Retina (tissue), 1 donor: Measurements from ENCODE around the gene CFAP99.
A peak's percentile ranks its signal among the peaks of the same experiment; 100 is the strongest.

Experiments
- DNase-seq: peaks from one replicate; pipeline ENCODE4 v3.0.0-alpha.2; 2016

Gene CFAP99

DNA sequence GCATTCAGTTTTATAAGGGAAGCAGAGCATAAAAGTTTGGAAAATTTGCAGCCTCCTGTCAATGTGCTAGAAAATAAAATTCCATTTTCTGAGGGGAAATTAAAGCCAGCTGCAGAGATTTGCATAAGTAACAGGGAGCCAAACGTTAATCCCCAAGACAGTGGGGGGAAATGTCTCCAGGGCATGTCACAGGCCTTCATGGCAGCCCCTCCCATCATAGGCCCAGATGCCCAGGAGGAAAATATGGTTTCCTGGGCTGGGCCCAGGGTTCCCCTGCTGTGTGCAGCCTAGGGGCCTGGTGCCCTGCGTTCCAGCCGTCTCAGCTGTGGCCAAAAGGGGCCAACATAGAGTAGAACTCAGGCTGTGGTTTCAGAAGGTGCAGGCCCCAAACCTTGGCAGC, 59.5 kb downstream of the CFAP99 start:
- no peak for DNase-seq

DNA sequence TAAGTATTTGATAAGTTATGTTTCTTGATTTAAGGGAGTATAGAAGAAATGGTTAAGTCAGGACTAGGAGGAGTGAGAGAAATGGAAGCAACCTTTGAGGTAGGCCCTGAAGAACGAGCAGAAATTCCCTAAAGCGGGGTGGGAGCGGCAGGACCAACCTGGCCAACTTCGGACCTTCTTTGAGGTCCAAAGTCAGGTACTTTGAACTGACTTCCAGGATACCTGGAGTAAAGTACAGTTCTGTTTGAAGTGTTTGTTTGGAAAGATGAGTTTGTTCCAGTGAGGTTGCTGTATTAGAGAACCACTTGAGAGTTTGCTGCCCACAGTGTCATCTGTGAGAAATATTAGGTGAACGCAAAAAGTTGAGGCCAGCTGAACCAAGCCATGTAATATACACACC, 61.9 kb downstream of the CFAP99 start:
- DNase-seq = no peak

DNA sequence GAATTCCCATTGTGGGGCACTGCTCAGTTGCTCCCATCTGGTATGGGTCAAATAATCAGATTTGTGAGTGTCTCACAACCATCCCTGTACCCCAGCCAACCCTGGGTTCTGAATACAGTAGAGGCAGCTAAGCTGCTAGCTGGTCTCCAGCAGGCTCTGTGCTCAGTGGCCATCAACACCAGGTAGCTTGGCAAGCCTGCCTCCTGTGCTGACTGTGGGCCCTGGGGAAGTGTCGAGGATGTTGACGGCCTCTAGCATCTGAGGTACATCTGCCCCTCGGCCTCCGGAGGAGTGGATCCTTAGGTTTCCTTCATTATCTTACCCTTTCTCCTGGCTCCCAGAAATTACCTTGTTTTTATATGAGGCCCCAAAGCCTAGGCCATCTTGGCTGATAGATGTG, 63.4 kb downstream of the CFAP99 start:
- DNase-seq = no peak

- no peak for DNase-seq
Measured at GRCh38 chr4:2482693-2483092, 63.9 kb downstream of the CFAP99 start.

DNA sequence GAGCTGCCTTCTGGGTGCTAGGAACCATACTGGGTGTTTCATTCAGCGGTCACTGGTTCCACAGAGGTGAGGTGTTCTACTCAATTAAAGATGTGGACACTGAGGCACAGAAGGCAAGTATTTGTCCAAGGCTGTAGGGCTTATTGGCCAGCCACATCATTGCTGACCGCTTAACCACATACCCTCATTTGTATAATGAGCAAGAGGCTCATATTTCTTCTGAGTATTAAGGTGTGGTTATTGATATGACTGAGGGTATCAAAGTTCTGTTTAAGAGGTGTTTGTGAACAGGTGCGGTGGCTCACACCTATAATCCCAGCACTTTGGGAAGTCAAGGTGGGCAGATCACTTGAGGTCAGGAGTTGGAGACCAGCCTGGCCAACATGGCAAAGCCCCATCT, 64.5 kb downstream of the CFAP99 start:
- DNase-seq = no peak

GRCh38 chr4:2484185-2484584, 65.4 kb downstream of the CFAP99 start:
- DNase-seq = no peak

GRCh38 chr4:2484993-2485392, 66.2 kb downstream of the CFAP99 start:
- peak; percentile 7 for DNase-seq

GRCh38 chr4:2485956-2486355, 67.2 kb downstream of the CFAP99 start:
- DNase-seq = no peak

DNA sequence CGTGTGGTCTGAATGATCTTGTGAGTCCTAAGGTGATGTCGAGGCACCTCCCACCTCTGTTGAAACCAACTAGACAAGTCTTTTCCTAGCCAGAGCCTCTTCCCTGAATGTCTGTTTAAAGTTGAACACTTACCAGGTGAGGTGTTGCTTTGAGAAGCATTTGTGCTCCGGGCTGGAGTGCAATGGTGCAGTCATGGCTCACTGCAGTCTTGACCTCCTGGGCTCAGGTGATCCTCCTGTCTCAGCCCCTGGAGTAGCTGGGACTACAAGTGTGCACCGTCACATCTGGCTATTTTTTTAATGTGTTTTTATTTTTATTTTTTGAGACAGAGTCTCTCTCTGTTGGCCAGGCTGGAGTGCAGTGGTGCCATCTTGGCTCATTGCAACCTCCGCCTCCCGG, 68.2 kb downstream of the CFAP99 start:
- no peak for DNase-seq

GRCh38 chr4:2487632-2488031, 68.9 kb downstream of the CFAP99 start:
- DNase-seq = no peak

GRCh38 chr4:2489081-2489805, 70.5 kb downstream of the CFAP99 start:
- no peak for DNase-seq

- DNase-seq = no peak
Measured at GRCh38 chr4:2489841-2490552, 71.2 kb downstream of the CFAP99 start.

- no peak for DNase-seq
Measured at GRCh38 chr4:2492970-2493369, 74.2 kb downstream of the CFAP99 start.

DNA sequence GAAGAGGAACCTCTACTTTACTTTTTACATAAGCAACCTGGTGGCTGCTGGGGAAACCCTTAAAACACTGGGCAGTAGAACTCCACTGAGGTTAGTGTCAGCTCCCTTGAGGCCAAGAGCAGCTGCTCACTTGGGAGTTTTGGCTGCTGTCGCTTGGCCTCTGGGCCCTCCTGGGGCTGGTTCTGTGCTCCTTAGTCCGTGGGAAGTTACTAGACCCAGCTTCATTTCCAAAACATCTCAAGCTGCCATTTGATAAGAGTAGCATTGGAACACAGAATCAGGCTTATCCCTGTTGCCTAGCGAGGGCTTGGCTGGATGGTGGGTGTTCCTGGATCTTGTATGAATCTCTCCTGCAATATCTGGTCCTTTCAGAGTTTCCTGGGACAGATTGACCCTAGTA, 76.2 kb downstream of the CFAP99 start:
- DNase-seq = no peak

- no peak for DNase-seq
Measured at GRCh38 chr4:2497324-2497723, 78.6 kb downstream of the CFAP99 start.

DNA sequence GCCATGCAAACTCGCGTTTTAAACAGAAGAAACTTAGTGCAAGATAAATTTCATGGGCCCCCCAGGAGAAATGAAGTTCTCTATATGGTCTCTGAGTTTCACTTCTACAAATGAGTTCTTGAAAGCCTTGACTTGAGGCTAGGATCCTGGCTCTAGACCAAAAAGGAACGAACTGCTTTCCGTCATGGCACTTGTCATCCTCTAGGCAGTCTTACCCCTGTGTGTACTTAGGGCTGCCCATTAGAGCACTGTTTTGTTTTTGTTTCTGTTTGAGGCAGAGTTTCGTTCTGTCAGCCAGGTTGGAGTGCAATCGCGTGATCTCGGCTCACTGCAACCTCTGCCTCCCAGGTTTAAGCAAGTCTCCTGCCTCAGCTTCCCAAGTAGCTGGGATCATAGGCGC, 79.2 kb downstream of the CFAP99 start:
- no peak for DNase-seq

DNA sequence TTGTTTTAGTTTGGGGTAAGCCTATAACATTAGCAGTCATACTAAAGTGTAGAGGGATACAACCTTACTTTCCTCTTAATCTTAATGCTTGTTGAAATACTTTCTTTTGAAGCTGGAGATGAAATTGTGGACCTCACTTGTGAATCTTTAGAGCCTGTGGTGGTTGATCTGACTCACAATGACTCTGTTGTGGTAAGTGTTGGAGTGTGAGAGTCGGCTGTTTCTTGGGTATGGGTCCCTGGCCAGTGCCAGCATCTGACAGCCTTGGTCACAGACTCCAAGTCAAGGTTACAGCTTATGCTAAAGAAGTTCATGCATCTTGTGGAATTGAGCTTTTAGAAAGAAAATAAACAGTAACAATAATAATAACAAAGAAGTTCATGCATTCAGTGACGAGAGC, 81.8 kb downstream of the CFAP99 start:
- DNase-seq = no peak

- DNase-seq = no peak
Measured at GRCh38 chr4:2501034-2501594, 82.4 kb downstream of the CFAP99 start.

DNA sequence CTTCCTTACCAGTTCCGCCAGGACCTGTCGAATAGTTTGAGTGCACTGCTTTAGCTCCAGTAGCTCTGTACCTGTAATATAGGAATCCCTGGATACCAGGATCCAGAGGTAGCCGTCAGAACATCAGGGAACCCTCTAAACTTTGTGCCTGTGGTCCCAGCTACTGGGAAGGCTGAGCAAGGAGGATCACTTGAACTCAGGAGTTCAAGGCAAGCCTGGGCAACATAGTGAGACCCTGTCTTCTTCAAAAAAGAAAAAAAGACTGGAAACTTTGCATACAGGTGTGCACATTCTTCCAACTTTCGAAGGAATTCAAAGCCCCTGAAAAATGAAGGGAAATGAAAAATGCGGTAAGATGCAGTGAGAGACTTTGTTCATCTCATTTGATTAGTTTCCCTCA, 85.1 kb downstream of the CFAP99 start:
- DNase-seq = no peak

DNA sequence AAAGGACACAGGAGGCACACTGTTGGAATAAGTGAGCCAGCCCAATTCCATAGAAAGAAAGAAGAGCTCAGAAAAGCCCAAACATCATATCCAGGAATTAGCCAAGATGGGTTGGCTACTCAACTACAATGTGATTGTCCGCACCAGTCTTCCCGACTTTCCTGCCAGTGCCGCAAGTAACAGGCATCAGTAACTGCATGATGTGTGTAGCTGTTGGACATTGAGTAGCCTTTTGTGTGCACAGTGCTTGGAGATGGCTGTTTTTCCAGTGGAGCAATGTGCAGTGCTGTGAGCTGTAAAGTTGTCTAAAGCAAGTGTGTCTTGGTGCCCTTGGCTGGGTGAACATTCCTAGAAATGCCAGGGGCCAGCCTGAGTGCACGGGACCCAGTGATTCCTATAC, 88.5 kb downstream of the CFAP99 start:
- no peak for DNase-seq

DNA sequence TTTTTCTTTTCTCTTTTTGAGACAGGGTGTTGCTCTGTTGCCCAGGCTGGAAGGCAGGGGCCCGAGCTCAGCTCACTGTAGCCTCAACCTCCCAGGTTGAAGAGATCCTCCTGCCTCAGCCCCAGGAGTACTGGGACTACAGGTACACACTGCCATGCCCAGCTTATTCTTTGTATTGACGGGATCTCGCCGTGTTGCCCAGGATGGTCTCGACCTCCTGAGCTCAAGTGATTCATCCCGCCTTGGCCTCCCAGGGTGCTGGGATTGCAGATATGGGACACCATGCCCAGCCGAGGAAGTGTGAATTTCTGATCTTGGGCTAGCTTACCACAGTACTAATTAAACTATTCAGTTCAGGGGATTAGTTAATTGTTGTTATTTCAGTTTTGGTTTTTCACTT, 89.1 kb downstream of the CFAP99 start:
- no peak for DNase-seq

DNA sequence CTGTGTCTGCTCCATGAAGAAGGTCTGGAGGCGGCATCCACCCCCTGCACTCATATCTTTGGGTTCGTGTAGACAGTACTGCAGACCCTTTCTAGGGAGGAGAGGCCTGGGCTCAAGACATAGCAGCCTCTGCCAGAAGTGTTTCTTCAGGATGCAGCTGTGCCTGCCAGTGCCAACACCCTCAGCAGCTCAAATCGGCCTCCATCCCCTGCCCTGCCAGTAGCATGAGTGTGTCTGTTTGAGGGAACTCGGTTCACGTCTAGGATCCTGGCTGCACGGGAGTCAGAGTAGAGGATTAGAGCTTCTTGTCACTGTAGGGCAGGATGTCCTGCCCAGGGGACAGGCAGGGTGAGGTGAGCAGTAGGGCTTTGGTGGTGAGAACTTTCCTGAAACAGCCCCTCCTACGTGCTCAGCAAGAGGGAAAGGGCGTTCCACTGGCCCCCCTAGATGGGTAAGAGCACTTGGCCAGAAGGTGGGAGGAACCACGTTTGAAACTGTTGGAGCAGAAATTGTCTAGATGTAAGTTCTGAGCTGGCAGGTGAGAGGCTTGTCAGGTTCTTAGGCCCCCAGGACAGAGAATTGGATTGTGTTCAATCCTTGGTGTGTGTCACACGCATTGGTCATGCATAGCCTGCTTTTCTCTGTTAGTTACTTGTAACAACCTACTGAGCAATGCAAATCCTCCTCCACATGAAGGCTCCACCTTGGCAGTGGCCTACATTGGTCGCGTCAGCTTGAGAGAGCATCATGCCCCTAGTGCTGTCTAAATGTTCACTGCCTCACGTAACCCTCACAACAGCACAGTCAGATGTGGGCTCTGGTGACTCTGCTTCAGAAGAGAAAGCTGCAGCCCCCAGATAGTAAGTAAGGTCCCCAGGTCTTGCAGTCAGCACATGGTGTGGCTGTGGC, 91.8 kb downstream of the CFAP99 start:
- no peak for DNase-seq

GRCh38 chr4:2511645-2512131, 92.9 kb downstream of the CFAP99 start:
- DNase-seq = no peak
